Sigmoid colon (tissue), 7 donors: ENCODE results near the gene TMPRSS13. TPM values are rescaled to one million over a fixed set of nuclear protein-coding genes. Genes with fewer than 3 reads are reported as not detected.

Experiments used
- DNase-seq: peaks from one replicate; pipeline ENCODE4 v3.0.0-alpha.2; 2019
- H3K27ac ChIP-seq, 4 donors: fragments of 200-600 bp; sonication (generic); one replicate each; pipeline ENCODE4 v1.5.1; 2016 to 2019; ENCODE audit warnings: mild to moderate bottlenecking in 1 of 4
- H3K27me3 ChIP-seq, 3 donors: fragments of 200-600 bp; sonication (generic); one replicate each; pipeline ENCODE4 v1.5.1; 2019; ENCODE audit warnings: mild to moderate bottlenecking in 1 of 3
- H3K36me3 ChIP-seq, 4 donors: fragments of 200-600 bp; sonication (generic); one replicate each; pipeline ENCODE4 v1.5.1; 2016 to 2019
- H3K4me1 ChIP-seq, 4 donors: fragments of 200-600 bp; sonication (generic); one replicate each; pipeline ENCODE4 v1.5.1; 2017 to 2019
- H3K4me3 ChIP-seq, 4 donors: fragments of 200-600 bp; sonication (generic); one replicate each; pipeline ENCODE4 v1.5.1; 2017 to 2019; ENCODE audit warnings: mild to moderate bottlenecking in 2 of 4, moderate library complexity in 1 of 4
- H3K9me3 ChIP-seq, 4 donors: fragments of 200-600 bp in 3 of 4; sonication (generic) in 3 of 4; one replicate each; pipeline versions ENCODE4 v1.5.1 to v1.6.1; 2013 to 2019
- CTCF ChIP-seq, 4 experiments: fragments of 450-650 bp in 3 of 4; fragments of 200-600 bp in 1 of 4; IDR thresholded peaks; one replicate each; pipeline ENCODE4 v1.5.1; 2016 to 2019; ENCODE audit warnings: antibody characterized with exemption in 4 of 4, mild to moderate bottlenecking in 3 of 4, moderate library complexity in 2 of 4
- EP300 ChIP-seq, 4 donors: sonication (generic); formaldehyde crosslinking; IDR thresholded peaks; one replicate each; pipeline ENCODE4 v1.6.1; 2017; ENCODE audit warnings: antibody characterized with exemption in 4 of 4
- POLR2A ChIP-seq, 2 donors: fragments of 450-650 bp; IDR thresholded peaks; one replicate each; pipeline ENCODE4 v1.6.1; 2016; ENCODE audit warnings: antibody characterized with exemption in 2 of 2, mild to moderate bottlenecking in 2 of 2, moderate library complexity in 2 of 2
- POLR2AphosphoS5 ChIP-seq, 4 donors: sonication (generic); formaldehyde crosslinking; IDR thresholded peaks; one replicate each; pipeline ENCODE4 v1.6.1; 2017; ENCODE audit warnings: antibody characterized with exemption in 4 of 4
- WGBS, 2 donors: extraction: QIAGEN DNeasy Blood & Tissue Kit; methylation state at CpG; one replicate each; pipeline ENCODE4 v1.1.7; 2013; 5-methylcytosine and 5-hydroxymethylcytosine counted together
- intact Hi-C: fragments of 100-400 bp; cut with DNase I; formaldehyde crosslinking; loops from one replicate; pipeline ENCODE4 v1.15.1; 2023
- polyA plus RNA-seq, 3 donors: library from polyadenylated mRNA; stranded (reverse); fragments of 200-250 nt; gene quantifications; one replicate each; pipeline ENCODE4 v1.2.3, GENCODE V29; 2013
- total RNA-seq, 4 donors: library from RNA; depleted of rRNA; stranded (reverse); fragments of >200 nt; gene quantifications; one replicate each; pipeline ENCODE4 v1.1.0, GENCODE V29; 2016
- donor health status: healthy with polysubstance abuse.
- donor health status: Bipolar disorder and iron deficiency.
- donor health status: healthy.

The TMPRSS13 gene
- total and polyA plus RNA-seq, 7 donors = 1.4 to 1.6 TPM; not detected in 5

- TF ChIP-seq POLR2A (IDR thresholded peaks at IDR 0.05) (no peak), EP300 (IDR thresholded peaks at IDR 0.05) (no peak), CTCF (IDR thresholded peaks at IDR 0.05) (no peak), POLR2AphosphoS5 (IDR thresholded peaks at IDR 0.05) (no peak)
- Histone ChIP-seq H3K27me3 (no peaks in the 10 kb centered on the region), H3K4me3 (no peak overlapping the region), H3K36me3 (no peaks in the 10 kb centered on the region), H3K9me3 (no peaks in the 10 kb centered on the region), H3K27ac (no peak overlapping the region), H3K4me1 (peaks cover 0 to 13% (median 9%) of the 10 kb centered on the region in 4 donors)
- WGBS, 2 donors = 79 to 86% methylated on average over 12 of the region's 12 CpGs
- intact Hi-C loops = no loop called here
- peak; percentile 52 for DNase-seq
Measured at GRCh38 chr11:117910941-117911655, 18.1 kb downstream of the TMPRSS13 start.

GRCh38 chr11:117910525-117910924, 18.7 kb downstream of the TMPRSS13 start:
- Histone ChIP-seq H3K27me3 (no peaks in the 10 kb centered on the region), H3K4me1 (peaks cover 0 to 13% (median 9%) of the 10 kb centered on the region in 4 donors), H3K36me3 (no peaks in the 10 kb centered on the region), H3K9me3 (no peaks in the 10 kb centered on the region), H3K27ac (no peak overlapping the region), H3K4me3 (no peak overlapping the region)
- intact Hi-C loops = no loop called here
- DNase-seq = peak; percentile 36
- 77 to 86% methylated on average over 4 of the region's 4 CpGs for WGBS, 2 donors
- TF ChIP-seq CTCF (IDR thresholded peaks at IDR 0.05) (no peak), POLR2AphosphoS5 (IDR thresholded peaks at IDR 0.05) (no peak), EP300 (IDR thresholded peaks at IDR 0.05) (no peak), POLR2A (IDR thresholded peaks at IDR 0.05) (no peak)

GRCh38 chr11:117909611-117910382, 19.4 kb downstream of the TMPRSS13 start:
- DNase-seq = peak; percentile 57
- Histone ChIP-seq H3K27ac (no peak overlapping the region), H3K9me3 (no peaks in the 10 kb centered on the region), H3K4me1 (peaks cover 0 to 13% (median 9%) of the 10 kb centered on the region in 4 donors), H3K36me3 (no peaks in the 10 kb centered on the region), H3K27me3 (no peaks in the 10 kb centered on the region), H3K4me3 (no peak overlapping the region)
- intact Hi-C loops = loop anchor here (5.0 kb wide), 1 partner anchor 38 kb away; no protein-coding TSS in a partner anchor
- 90 to 92% methylated on average over 20 of the region's 20 CpGs for WGBS, 2 donors
- TF ChIP-seq POLR2AphosphoS5 (IDR thresholded peaks at IDR 0.05) (no peak), POLR2A (IDR thresholded peaks at IDR 0.05) (no peak), CTCF (IDR thresholded peaks at IDR 0.05) (no peak), EP300 (IDR thresholded peaks at IDR 0.05) (no peak)

- no peak for TF ChIP-seq POLR2A (IDR thresholded peaks at IDR 0.05)
- TF ChIP-seq CTCF (IDR thresholded peaks at IDR 0.05) = no peak
- no peak for TF ChIP-seq POLR2AphosphoS5 (IDR thresholded peaks at IDR 0.05)
- no peak for TF ChIP-seq EP300 (IDR thresholded peaks at IDR 0.05)
- Histone ChIP-seq H3K27ac (no peak overlapping the region), H3K4me1 (peaks cover 0 to 14% (median 10%) of the 10 kb centered on the region in 4 donors), H3K36me3 (no peaks in the 10 kb centered on the region), H3K4me3 (no peak overlapping the region), H3K27me3 (no peaks in the 10 kb centered on the region), H3K9me3 (no peaks in the 10 kb centered on the region)
- DNase-seq = no peak
- 84 to 89% methylated on average over 4 of the region's 4 CpGs for WGBS, 2 donors
- intact Hi-C loops = loop anchor here (5.0 kb wide), 1 partner anchor 38 kb away; no protein-coding TSS in a partner anchor
Measured at GRCh38 chr11:117908959-117909610, 20.1 kb downstream of the TMPRSS13 start.
